Erythroblast (primary cell): ENCODE data around the gene USP5.

Experiments used
- GATA1 ChIP-seq: IDR thresholded peaks from 2 replicates; pipeline ENCODE4 v1.6.1; 2011; ENCODE audit warnings: low read depth, mild to moderate bottlenecking, control low read depth, low read length, moderate library complexity
- POLR2A ChIP-seq: IDR thresholded peaks from 2 replicates; pipeline ENCODE4 v1.6.1; 2011; ENCODE audit warnings: mild to moderate bottlenecking, low read length

- TF ChIP-seq POLR2A (no peak), GATA1 (no peak)
These were observed 21.6 kb upstream of the USP5 start for GRCh38 chr12:6830286-6830890.
